GM23338 (cell line): ENCODE data around the gene UHRF1.

ENCODE experiments used
- CREB1 ChIP-seq: fragments of 250-450 bp; sonication (Bioruptor Pico); IDR thresholded peaks from 2 replicates; pipeline ENCODE4 v1.5.0; 2020; ENCODE audit warnings: low read depth, mild to moderate bottlenecking, moderate library complexity
- EZH2 ChIP-seq: fragments of 200-600 bp; sonication (generic); IDR thresholded peaks from one replicate; pipeline ENCODE4 v1.8.0; 2017; ENCODE audit warnings: antibody characterized with exemption, mild to moderate bottlenecking, low read depth; ENCODE audit not compliant: unreplicated experiment
- EZH2phosphoT487 ChIP-seq: fragments of 200-600 bp; sonication (generic); IDR thresholded peaks from one replicate; pipeline ENCODE4 v1.8.1; 2018; ENCODE audit warnings: antibody characterized with exemption; ENCODE audit not compliant: unreplicated experiment
- JUNB ChIP-seq: IDR thresholded peaks from one replicate; pipeline ENCODE4 v1.6.1; 2016; ENCODE audit warnings: antibody characterized with exemption; ENCODE audit not compliant: unreplicated experiment
- NANOG ChIP-seq: IDR thresholded peaks from 2 replicates; pipeline ENCODE4 v1.6.1; 2016; ENCODE audit warnings: antibody characterized with exemption, borderline replicate concordance
- POLR2AphosphoS5 ChIP-seq: IDR thresholded peaks from 2 replicates; pipeline ENCODE4 v1.6.1; 2016; ENCODE audit warnings: antibody characterized with exemption, low read depth
- STAT1 ChIP-seq: IDR thresholded peaks from one replicate; pipeline ENCODE4 v1.6.1; 2016; ENCODE audit warnings: antibody characterized with exemption; ENCODE audit not compliant: unreplicated experiment
- ZNF114 ChIP-seq: fragments of 250-450 bp; sonication (Bioruptor Pico); IDR thresholded peaks from 2 replicates; pipeline ENCODE4 v1.5.0; 2020; ENCODE audit warnings: mild to moderate bottlenecking, moderate library complexity
- TF ChIP-seq, protein P1 (sequence below), 2 experiments: fragments of 200-600 bp in 1 of 2; sonication (generic) in 1 of 2; conservative IDR thresholded peaks; 2 replicates each; pipeline versions ENCODE4 v1.5.1 to v1.6.1; 2016 to 2017; ENCODE audit warnings: antibody characterized with exemption in 2 of 2, low read depth in 2 of 2, mild to moderate bottlenecking in 2 of 2, moderate library complexity in 1 of 2
- TF ChIP-seq, protein P2 (sequence below): IDR thresholded peaks from one replicate; pipeline ENCODE4 v1.6.1; 2018; ENCODE audit warnings: antibody characterized with exemption; ENCODE audit not compliant: unreplicated experiment
- TF ChIP-seq, protein P3 (sequence below): IDR thresholded peaks from 2 replicates; pipeline ENCODE4 v1.6.1; 2016; ENCODE audit warnings: antibody characterized with exemption

DNA sequence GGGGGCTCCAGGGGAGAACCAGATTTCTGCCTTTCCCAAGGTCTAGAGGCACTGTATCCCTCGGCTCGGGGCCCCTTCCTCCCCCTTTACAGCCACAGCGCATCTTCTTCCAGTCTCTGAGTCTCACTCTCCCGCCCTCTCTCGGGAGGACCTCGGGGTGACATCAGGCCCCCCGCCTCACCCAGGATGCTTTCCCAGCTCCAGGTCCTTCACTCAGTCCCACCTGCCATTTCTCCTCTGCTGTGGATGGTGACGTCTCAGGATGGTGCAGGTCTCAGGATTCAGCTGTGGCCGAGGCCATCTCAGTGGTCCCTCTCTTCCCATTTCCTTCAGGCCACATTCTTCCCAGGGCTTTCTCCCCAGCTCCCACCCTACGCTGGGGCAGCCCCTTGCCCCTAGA lies 46.0 kb downstream of the UHRF1 start:
- TF ChIP-seq EZH2phosphoT487 = no peak
- TF ChIP-seq, protein P1, sequence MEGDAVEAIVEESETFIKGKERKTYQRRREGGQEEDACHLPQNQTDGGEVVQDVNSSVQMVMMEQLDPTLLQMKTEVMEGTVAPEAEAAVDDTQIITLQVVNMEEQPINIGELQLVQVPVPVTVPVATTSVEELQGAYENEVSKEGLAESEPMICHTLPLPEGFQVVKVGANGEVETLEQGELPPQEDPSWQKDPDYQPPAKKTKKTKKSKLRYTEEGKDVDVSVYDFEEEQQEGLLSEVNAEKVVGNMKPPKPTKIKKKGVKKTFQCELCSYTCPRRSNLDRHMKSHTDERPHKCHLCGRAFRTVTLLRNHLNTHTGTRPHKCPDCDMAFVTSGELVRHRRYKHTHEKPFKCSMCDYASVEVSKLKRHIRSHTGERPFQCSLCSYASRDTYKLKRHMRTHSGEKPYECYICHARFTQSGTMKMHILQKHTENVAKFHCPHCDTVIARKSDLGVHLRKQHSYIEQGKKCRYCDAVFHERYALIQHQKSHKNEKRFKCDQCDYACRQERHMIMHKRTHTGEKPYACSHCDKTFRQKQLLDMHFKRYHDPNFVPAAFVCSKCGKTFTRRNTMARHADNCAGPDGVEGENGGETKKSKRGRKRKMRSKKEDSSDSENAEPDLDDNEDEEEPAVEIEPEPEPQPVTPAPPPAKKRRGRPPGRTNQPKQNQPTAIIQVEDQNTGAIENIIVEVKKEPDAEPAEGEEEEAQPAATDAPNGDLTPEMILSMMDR (conservative IDR thresholded peaks at IDR 0.05; ENCODE audit: low read depth in 2 of 2) = no peak
- TF ChIP-seq POLR2AphosphoS5 = no peak
- TF ChIP-seq, protein P2, sequence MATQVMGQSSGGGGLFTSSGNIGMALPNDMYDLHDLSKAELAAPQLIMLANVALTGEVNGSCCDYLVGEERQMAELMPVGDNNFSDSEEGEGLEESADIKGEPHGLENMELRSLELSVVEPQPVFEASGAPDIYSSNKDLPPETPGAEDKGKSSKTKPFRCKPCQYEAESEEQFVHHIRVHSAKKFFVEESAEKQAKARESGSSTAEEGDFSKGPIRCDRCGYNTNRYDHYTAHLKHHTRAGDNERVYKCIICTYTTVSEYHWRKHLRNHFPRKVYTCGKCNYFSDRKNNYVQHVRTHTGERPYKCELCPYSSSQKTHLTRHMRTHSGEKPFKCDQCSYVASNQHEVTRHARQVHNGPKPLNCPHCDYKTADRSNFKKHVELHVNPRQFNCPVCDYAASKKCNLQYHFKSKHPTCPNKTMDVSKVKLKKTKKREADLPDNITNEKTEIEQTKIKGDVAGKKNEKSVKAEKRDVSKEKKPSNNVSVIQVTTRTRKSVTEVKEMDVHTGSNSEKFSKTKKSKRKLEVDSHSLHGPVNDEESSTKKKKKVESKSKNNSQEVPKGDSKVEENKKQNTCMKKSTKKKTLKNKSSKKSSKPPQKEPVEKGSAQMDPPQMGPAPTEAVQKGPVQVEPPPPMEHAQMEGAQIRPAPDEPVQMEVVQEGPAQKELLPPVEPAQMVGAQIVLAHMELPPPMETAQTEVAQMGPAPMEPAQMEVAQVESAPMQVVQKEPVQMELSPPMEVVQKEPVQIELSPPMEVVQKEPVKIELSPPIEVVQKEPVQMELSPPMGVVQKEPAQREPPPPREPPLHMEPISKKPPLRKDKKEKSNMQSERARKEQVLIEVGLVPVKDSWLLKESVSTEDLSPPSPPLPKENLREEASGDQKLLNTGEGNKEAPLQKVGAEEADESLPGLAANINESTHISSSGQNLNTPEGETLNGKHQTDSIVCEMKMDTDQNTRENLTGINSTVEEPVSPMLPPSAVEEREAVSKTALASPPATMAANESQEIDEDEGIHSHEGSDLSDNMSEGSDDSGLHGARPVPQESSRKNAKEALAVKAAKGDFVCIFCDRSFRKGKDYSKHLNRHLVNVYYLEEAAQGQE = no peak
- no peak for TF ChIP-seq JUNB
- TF ChIP-seq STAT1 = no peak
- no peak for TF ChIP-seq EZH2
- TF ChIP-seq NANOG = no peak
- TF ChIP-seq CREB1 (CRISPR knock-in tag) = no peak
- no peak for TF ChIP-seq ZNF114 (CRISPR knock-in tag)
- TF ChIP-seq, protein P3, sequence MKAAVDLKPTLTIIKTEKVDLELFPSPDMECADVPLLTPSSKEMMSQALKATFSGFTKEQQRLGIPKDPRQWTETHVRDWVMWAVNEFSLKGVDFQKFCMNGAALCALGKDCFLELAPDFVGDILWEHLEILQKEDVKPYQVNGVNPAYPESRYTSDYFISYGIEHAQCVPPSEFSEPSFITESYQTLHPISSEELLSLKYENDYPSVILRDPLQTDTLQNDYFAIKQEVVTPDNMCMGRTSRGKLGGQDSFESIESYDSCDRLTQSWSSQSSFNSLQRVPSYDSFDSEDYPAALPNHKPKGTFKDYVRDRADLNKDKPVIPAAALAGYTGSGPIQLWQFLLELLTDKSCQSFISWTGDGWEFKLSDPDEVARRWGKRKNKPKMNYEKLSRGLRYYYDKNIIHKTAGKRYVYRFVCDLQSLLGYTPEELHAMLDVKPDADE = no peak
